SW480 (cell line): ENCODE measurements around the gene GFOD1.

Experiments used
- DNase-seq: peaks from one replicate; pipeline ENCODE4 v3.0.0-alpha.2; 2016; ENCODE audit warnings: low spot score

The GFOD1 gene, protein sequence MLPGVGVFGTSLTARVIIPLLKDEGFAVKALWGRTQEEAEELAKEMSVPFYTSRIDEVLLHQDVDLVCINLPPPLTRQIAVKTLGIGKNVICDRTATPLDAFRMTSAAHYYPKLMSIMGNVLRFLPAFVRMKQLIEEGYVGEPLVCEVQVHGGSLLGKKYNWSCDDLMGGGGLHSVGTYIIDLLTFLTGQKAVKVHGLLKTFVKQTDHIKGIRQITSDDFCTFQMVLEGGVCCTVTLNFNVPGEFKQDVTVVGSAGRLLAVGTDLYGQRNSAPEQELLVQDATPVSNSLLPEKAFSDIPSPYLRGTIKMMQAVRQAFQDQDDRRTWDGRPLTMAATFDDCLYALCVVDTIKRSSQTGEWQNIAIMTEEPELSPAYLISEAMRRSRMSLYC

DNA sequence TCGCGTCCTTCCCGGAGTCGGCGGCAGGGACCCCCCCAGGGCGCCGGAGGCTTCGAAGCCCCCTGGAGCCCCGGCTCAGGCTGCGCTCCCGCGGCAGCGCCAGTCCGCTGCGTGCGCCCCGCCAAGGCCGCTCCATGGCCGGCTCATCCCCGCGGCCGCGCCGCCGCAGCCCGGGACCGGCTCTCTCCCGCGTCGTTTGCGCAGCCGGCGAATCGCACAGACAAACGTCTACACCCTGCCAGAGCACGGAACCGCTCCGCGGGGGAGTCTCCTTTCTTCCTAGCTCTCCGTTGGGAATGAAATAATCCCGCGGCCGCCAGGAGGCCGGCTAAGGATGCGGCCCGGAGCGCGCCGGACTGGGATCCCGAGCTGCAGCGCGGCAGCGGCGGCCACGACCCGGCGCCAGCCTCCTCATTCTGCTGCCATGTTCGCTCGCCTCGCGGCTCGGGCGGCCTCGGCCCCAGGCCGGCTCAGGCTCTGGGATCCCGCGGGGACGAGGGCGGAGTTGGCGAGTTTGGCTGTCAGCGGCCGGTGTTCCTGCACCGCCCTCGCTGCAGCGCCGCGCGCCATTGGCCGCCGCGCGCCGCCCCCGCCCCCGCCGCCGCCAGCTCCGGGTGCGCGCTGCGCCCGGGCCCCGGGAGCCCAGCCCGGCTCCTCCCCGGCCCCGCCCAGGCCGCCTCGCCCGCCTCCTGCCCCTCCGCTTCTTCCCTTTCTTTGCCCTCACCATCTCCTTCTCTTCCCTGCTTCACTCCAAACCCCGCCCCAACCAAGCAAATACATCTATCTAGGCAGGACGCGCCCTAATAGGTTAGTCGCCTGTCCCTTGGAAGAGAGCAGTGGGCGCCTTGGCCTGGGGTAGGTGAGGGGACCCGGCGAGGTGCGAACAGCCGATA lies at the start of gene GFOD1:
TSS of gene GFOD1 (minus strand) at position 479 of the 893 bp plus-strand sequence. CDS start 710 bp downstream, outside the sequence.
- DNase-seq = peak; percentile 77

GRCh38 chr6:13536796-13537526 lies 49.6 kb upstream of the GFOD1 start:
- no peak for DNase-seq

DNA sequence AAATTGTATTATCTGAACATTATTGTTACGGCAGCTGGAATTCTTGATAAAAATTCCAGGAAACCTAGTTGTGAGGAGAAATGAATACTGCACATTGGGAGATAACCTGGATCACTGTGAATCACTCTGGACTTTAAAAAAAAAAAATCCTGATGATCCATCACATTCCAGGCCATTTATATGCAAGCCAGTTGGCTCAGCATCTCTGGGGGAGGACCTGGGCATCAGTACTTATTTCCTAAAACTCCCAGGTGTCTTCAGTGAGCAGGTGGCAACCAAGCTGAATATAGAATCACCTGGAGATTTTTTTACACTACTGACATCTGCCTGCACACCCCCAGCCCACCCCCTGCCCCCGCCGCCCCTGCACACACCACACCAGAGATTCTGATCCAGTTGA lies 47.9 kb upstream of the GFOD1 start:
- no peak for DNase-seq

DNA sequence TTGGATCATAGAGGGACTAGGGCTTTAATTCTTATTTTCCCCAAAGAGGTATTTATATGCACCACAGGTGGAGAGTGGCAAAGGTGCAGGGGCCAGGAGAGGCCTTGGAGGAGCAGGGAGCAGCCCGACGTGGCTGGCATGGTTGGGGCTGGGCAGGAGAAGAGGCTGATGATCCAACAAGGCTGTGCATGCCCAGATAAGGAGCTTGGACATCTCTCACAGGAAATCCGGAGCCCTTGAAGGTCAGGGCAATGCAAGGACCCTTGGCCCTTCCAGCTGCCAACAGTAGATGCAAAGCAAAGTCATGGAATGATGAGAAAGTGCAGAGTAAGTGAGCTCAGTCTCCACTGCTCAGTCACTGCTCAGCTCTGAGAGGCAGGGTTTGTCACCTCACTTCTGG lies 47.1 kb upstream of the GFOD1 start:
- DNase-seq = no peak

- no peak for DNase-seq
Observed at GRCh38 chr6:13531956-13532355, 44.6 kb upstream of the GFOD1 start.

- no peak for DNase-seq
Observed at GRCh38 chr6:13528777-13529343, 41.5 kb upstream of the GFOD1 start.

DNA sequence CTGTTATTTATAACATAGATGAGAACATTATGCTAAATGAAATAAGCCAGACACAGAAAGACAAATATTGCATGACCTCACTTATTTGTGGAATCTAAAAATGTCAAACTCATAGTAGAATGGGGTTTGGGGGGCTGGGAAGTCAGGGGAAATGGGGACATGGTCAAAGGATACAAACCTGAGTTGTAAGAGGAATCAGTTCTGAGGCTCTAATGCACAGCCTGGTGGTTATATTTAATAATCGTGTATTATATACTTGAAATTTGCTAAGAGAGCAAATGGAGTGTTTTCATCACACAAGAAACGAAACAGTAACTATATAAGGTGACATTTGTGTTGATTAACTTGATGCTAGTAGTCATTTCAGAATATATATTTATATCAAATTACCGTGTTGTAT lies 40.8 kb upstream of the GFOD1 start:
- DNase-seq = no peak

GRCh38 chr6:13527671-13528056 lies 40.3 kb upstream of the GFOD1 start:
- DNase-seq = no peak

GRCh38 chr6:13526727-13527670 lies 39.6 kb upstream of the GFOD1 start:
- DNase-seq = peak; percentile 65

DNA sequence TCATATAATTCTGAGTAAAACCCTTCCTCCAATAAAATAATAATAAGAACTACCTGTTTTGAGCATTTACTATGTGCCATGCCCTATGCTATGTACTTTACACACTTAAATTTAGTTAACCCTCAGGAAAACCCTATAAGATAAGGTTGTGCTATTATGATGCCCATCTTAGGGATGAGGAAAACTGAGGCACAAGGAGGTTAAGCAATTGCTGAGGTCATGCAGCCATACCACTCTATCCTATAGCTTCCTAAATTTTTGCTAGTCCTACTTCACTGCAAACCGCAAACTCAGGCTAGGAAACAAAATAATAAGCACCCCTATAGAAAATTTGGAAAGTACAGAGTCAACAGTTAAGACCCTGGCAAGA lies 38.9 kb upstream of the GFOD1 start:
- no peak for DNase-seq

DNA sequence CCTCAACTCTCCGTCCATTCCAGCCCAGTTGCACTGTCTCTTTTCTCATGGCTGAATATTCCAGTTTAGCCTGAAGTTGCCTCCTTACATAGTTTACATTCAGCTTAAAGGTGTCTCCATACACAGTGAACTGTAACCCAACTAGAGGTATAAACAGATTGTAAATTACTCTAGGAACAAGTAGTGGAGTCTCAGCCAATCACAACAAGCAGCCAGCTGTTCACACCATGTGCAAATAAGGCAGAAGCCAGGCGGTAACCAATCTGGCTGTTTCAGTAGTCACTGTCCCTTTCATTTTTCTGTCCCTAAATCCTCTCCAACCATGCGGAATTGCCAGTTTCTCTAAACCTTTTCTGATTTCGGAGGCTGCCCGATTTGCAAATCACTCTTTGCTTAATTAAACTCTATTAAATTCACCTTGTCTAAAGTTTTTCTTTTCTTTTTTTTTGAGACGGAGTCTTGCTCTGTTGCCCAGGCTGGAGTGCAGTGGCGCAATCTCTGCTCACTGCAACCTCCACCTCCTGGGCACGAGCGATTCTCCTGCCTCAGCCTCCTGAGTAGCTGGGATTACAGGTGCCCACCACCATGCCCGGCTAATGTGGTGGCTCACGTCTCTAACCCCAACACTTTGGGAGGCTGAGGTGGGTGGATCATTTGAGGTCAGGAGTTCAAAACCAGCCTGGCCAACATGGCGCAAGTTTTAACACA lies 37.6 kb upstream of the GFOD1 start:
- no peak for DNase-seq

GRCh38 chr6:13523826-13524622 lies 36.6 kb upstream of the GFOD1 start:
- DNase-seq = no peak

DNA sequence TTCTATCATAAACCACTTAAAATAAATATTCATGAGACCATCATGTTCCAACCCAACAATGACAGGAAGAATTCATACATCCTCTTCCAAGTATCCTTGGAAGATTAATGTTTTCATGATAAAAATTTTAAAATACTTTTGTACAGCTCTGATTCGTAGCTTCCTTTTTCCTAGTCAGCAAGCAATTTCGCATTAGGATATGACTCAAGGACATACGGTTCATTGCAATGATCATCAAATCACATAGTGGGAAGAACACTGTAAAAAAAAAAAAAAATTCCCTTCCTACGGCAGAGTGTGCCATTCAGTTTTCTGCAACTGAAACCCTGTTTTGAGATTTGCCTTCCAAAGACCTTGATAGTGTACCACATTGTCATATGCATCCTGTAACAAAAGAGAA lies 35.3 kb upstream of the GFOD1 start:
- no peak for DNase-seq

GRCh38 chr6:13519839-13520238 lies 32.4 kb upstream of the GFOD1 start:
- no peak for DNase-seq

GRCh38 chr6:13517116-13517515 lies 29.7 kb upstream of the GFOD1 start:
- DNase-seq = no peak

GRCh38 chr6:13515912-13516311 lies 28.5 kb upstream of the GFOD1 start:
- DNase-seq = no peak

DNA sequence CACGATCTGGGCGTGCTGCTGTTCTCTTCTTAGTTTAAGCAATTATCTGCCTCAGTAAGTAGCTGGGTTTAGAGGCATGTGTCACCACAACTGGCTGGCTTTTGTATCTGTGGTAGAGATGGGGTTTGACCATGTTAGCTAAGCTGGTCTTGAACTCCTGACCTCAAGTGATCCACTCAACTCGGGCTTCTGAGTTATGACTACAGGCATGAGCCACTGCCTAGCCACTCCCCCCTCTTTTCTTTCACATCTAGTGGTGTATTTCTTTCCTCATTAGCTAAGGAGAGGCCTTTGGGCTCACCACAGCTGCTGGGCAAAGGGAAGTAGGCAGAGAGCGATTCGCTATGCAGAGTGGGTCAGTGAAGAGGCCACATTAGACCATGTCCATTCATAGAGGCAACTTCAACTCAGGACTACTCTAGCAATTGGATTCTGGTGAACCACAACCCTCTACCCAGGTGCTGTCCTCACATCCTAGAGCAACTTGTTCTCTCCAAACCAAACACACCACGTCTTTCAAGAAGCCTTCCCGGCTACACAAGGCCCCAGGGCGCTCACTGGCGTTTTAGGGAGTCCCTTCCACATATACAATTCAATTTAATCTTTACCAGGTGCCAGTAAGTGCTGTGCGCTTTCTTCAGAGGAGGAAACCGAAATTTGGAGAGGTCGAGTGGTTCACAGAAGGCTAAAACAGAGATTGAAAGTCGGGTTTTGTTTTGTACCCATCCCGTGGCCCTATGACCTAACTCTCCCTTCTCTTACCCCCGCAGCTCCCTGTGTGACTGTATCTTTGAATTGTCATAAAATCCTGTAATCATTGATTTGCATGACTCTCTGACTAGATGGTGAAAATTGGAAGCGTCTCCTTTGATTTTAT lies 26.5 kb upstream of the GFOD1 start:
- no peak for DNase-seq

DNA sequence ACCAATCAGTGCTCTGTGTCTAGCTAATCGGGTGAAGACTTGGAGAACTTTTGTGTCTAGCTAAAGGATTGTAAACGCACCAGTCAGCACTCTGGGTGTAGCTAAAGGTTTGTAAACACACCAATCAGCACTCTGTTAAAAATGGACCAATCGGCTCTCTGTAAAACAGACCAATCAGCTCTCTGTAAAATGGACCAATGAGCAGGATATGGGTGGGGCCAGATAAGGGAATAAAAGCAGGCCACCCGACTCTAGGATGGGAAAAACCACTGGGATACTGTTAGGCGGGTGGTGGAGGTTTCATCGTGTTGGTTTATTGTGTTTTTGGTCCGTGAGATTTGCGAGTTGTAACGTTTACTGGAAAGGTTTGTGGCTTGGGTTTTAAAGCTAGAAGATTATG lies 25.5 kb upstream of the GFOD1 start:
- DNase-seq = no peak
